Panc1 (cell line): ENCODE results near the gene PRKCA. TPM values are rescaled to one million over a fixed set of nuclear protein-coding genes. Genes with fewer than 3 reads are reported as not detected.

Experiments used
- ATAC-seq: fragments of 200-7000 bp; cut with Tn5 transposase; 2 replicates; pipeline ENCODE4 v1.9.1; 2020; ENCODE audit warnings: mild to moderate bottlenecking, moderate library complexity
- BruUV-seq: library from RNA; stranded (reverse); fragments of 400-500 nt; replicated peaks from 2 replicates; lab custom pipeline; 2021; lab: Mats Ljungman, UMichigan
- CTCF ChIA-PET: fragments of 300-600 bp; sonication (Branson Sonifier 250); formaldehyde crosslinking; loops from one replicate; lab custom pipeline; 2022; ENCODE audit warnings: antibody characterized with exemption; lab: Charles Lee
- POLR2A ChIA-PET: fragments of 300-600 bp; sonication (Branson Sonifier 250); formaldehyde crosslinking; loops from one replicate; lab custom pipeline; 2022; ENCODE audit warnings: antibody characterized with exemption; lab: Charles Lee
- DNase-seq: peaks from one replicate; pipeline ENCODE4 v3.0.0-alpha.2; 2010; ENCODE audit warnings: low read depth, low spot score
- H3K27ac ChIP-seq: 2 replicates; pipeline ENCODE4 v1.5.1; 2011; ENCODE audit warnings: mild to moderate bottlenecking, low read length, inconsistent platforms
- H3K27me3 ChIP-seq: fragments of 200-500 bp; sonication (Bioruptor generic); 2 replicates; pipeline ENCODE4 v1.6.0; 2014; ENCODE audit warnings: low read length, inconsistent platforms; ENCODE audit not compliant: control insufficient read depth, insufficient read depth
- H3K36me3 ChIP-seq: fragments of 200-500 bp; sonication (Bioruptor generic); 2 replicates; pipeline ENCODE4 v1.5.1; 2014; ENCODE audit warnings: inconsistent platforms, mild to moderate bottlenecking, low read length, moderate library complexity; ENCODE audit not compliant: control insufficient read depth, insufficient read depth
- H3K4me1 ChIP-seq: 2 replicates; pipeline ENCODE4 v1.5.1; 2011; ENCODE audit warnings: inconsistent platforms, mild to moderate bottlenecking, low read length, moderate library complexity; ENCODE audit not compliant: control insufficient read depth, insufficient read depth
- H3K4me3 ChIP-seq, 2 experiments: 2 replicates each; pipeline ENCODE4 v1.5.1; 2011 to 2012; ENCODE audit warnings: low read depth in 2 of 2, low read length in 2 of 2, mild to moderate bottlenecking in 2 of 2, inconsistent platforms in 1 of 2, moderate library complexity in 1 of 2
- H3K9me3 ChIP-seq: fragments of 200-500 bp; sonication (Bioruptor generic); 2 replicates; pipeline ENCODE4 v1.5.1; 2014; ENCODE audit warnings: low read depth, mild to moderate bottlenecking, inconsistent platforms, low read length, moderate library complexity; ENCODE audit not compliant: control insufficient read depth, insufficient read depth
- POLR2AphosphoS5 ChIP-seq: IDR thresholded peaks from 2 replicates; pipeline ENCODE4 v1.6.1; 2012; ENCODE audit warnings: mild to moderate bottlenecking, low read depth, low read length, moderate library complexity
- SIN3A ChIP-seq: IDR thresholded peaks from 2 replicates; pipeline ENCODE4 v1.6.1; 2012; ENCODE audit warnings: low read depth, mild to moderate bottlenecking, low read length, moderate library complexity, borderline replicate concordance; ENCODE audit not compliant: insufficient read depth
- TCF7L2 ChIP-seq: IDR thresholded peaks from 2 replicates; pipeline ENCODE4 v1.6.1; 2011; ENCODE audit warnings: mild to moderate bottlenecking, low read depth, low read length, inconsistent platforms
- in situ Hi-C: cut with HindIII; loops from 2 replicates; pipeline ENCODE4 v1.10.0; 2016; ENCODE audit warnings: low sequenced_read_pairs, low pct_unique_long_range_greater_than_20kb
- intact Hi-C: fragments of 100-400 bp; cut with micrococcal nuclease; formaldehyde crosslinking; loops from one replicate; pipeline ENCODE4 v1.10.0; 2022; ENCODE audit not compliant: unreplicated experiment
- total RNA-seq: library from RNA; stranded (reverse); gene quantifications from one replicate; pipeline ENCODE4 v1.2.1, GENCODE V29; 2021; ENCODE audit not compliant: unreplicated experiment
- TF ChIP-seq, protein P1 (sequence below), 2 experiments: IDR thresholded peaks; 2 replicates each; pipeline ENCODE4 v1.6.1; 2011 to 2012; ENCODE audit warnings: low read depth in 2 of 2, control low read depth in 1 of 2, low read length in 1 of 2, mild to moderate bottlenecking in 1 of 2, moderate library complexity in 1 of 2; ENCODE audit not compliant: insufficient read depth in 1 of 2
- TF ChIP-seq, protein P2 (sequence below): fragments of 450-650 bp; IDR thresholded peaks from 2 replicates; pipeline ENCODE4 v1.5.1; 2017; ENCODE audit warnings: mild to moderate bottlenecking

PRKCA gene
- total RNA-seq, 1 experiment from 2014 or later, result 53.0 TPM

DNA sequence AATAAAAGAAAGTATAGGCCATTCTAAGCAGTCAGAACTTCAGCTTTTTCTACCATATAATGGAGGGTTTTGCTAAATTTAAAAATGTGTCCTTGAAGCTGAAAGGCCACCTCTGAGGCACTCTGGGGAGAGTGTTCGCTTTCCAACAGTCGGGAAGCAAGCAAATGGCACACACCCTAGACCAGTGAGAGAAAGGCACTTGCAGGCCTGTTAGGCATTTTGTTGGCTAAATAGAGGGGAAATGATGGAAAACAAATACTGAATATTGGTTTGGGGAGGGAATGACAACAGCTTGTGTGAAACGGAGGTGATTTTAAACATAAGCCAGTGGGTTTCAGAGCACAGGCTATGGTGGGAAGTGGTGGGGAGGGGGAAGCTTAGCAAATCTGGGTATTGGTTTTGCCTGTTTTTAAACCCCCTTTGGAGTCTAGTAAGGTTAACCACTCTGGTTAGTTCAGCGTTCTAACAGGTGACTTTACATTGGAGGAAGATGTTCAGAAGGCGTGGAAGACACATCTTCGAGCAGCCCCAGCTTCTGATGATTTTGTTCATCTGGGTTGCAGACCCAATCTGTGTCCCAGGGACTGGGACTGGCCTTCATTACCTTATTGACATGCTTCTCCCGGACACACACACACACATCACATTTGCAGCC, 90.5 kb downstream of the PRKCA start:
- Histone ChIP-seq H3K27ac (no peak overlapping the region), H3K36me3 (no peaks in the 10 kb centered on the region), H3K4me3 (no peak overlapping the region), H3K4me1 (no peaks in the 10 kb centered on the region; the same call in 1 of the 2 replicates), H3K9me3 (no peaks in the 10 kb centered on the region), H3K27me3 (no peaks in the 10 kb centered on the region)
- ChIA-PET CTCF (interaction anchor here (0.6 kb wide), 1 partner anchor 16 kb away, joined by 6 read pairs; no protein-coding TSS in a partner anchor), POLR2A (no interaction called here)
- BruUV-seq, result no TSS peak
- ATAC-seq (no peak), DNase-seq (no peak)
- intact Hi-C loops (no loop called here), in situ Hi-C loops (no loop called here)
- TF ChIP-seq, protein P1, sequence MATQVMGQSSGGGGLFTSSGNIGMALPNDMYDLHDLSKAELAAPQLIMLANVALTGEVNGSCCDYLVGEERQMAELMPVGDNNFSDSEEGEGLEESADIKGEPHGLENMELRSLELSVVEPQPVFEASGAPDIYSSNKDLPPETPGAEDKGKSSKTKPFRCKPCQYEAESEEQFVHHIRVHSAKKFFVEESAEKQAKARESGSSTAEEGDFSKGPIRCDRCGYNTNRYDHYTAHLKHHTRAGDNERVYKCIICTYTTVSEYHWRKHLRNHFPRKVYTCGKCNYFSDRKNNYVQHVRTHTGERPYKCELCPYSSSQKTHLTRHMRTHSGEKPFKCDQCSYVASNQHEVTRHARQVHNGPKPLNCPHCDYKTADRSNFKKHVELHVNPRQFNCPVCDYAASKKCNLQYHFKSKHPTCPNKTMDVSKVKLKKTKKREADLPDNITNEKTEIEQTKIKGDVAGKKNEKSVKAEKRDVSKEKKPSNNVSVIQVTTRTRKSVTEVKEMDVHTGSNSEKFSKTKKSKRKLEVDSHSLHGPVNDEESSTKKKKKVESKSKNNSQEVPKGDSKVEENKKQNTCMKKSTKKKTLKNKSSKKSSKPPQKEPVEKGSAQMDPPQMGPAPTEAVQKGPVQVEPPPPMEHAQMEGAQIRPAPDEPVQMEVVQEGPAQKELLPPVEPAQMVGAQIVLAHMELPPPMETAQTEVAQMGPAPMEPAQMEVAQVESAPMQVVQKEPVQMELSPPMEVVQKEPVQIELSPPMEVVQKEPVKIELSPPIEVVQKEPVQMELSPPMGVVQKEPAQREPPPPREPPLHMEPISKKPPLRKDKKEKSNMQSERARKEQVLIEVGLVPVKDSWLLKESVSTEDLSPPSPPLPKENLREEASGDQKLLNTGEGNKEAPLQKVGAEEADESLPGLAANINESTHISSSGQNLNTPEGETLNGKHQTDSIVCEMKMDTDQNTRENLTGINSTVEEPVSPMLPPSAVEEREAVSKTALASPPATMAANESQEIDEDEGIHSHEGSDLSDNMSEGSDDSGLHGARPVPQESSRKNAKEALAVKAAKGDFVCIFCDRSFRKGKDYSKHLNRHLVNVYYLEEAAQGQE (IDR thresholded peaks at IDR 0.05; ENCODE audit: insufficient read depth in 1 of 2, low read depth in 2 of 2, low read length in 1 of 2), result no peak
- TF ChIP-seq TCF7L2 (no peak), POLR2AphosphoS5 (no peak), SIN3A (no peak)
- TF ChIP-seq, protein P2, sequence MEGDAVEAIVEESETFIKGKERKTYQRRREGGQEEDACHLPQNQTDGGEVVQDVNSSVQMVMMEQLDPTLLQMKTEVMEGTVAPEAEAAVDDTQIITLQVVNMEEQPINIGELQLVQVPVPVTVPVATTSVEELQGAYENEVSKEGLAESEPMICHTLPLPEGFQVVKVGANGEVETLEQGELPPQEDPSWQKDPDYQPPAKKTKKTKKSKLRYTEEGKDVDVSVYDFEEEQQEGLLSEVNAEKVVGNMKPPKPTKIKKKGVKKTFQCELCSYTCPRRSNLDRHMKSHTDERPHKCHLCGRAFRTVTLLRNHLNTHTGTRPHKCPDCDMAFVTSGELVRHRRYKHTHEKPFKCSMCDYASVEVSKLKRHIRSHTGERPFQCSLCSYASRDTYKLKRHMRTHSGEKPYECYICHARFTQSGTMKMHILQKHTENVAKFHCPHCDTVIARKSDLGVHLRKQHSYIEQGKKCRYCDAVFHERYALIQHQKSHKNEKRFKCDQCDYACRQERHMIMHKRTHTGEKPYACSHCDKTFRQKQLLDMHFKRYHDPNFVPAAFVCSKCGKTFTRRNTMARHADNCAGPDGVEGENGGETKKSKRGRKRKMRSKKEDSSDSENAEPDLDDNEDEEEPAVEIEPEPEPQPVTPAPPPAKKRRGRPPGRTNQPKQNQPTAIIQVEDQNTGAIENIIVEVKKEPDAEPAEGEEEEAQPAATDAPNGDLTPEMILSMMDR, result no peak

DNA sequence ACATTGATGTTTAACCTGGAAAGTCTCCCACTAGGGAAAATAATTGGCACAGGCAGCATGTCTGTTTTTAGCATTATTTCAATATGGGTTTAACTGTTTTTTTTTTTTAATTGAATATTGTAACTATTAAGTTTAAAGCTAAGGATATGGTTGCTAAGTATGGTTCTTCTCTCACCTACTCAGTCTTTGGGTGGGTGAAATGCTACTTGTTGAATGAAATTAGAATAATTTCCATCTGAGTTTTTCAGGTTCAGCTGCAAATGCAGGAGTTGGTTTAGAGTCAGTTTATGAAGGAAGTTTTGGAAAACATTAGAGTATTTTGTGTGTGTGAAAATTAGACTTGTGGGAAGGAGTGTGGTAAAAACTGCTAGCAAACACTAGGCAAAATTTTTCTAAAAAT, 93.5 kb downstream of the PRKCA start:
- H3K9me3 ChIP-seq, result no peaks in the 10 kb centered on the region
- H3K36me3 ChIP-seq, result no peaks in the 10 kb centered on the region
- no peaks in the 10 kb centered on the region; the same call in 1 of the 2 replicates for H3K4me1 ChIP-seq
- BruUV-seq, result no TSS peak
- intact Hi-C loops (no loop called here), in situ Hi-C loops (no loop called here)
- no peak overlapping the region for H3K4me3 ChIP-seq
- DNase-seq (no peak), ATAC-seq (no peak)
- CTCF ChIA-PET, result no interaction called here
- POLR2A ChIA-PET, result no interaction called here
- no peaks in the 10 kb centered on the region for H3K27me3 ChIP-seq
- no peak for TF ChIP-seq POLR2AphosphoS5
- TF ChIP-seq SIN3A, result no peak
- TF ChIP-seq, protein P1 (IDR thresholded peaks at IDR 0.05; ENCODE audit: insufficient read depth in 1 of 2, low read depth in 2 of 2, low read length in 1 of 2), result no peak
- TF ChIP-seq, protein P2, result no peak
- no peak for TF ChIP-seq TCF7L2
- H3K27ac ChIP-seq, result no peak overlapping the region
